Occipital lobe (tissue), 2 donors: Measurements from ENCODE around the gene ATPAF2. TPM values are rescaled to one million over a fixed set of nuclear protein-coding genes. Genes with fewer than 3 reads are reported as not detected.
A peak's percentile ranks its signal among the peaks of the same experiment; 100 is the strongest.

Experiments used
- DNase-seq: peaks from one replicate; lab custom pipeline; 2025; lab: John Stamatoyannopoulos, UW
- total RNA-seq: library from RNA; depleted of rRNA; stranded (reverse); fragments of >200 nt; gene quantifications from one replicate; pipeline ENCODE4 v1.2.3, GENCODE V29; 2014

Gene ATPAF2
- 27.6 TPM for total RNA-seq

DNA sequence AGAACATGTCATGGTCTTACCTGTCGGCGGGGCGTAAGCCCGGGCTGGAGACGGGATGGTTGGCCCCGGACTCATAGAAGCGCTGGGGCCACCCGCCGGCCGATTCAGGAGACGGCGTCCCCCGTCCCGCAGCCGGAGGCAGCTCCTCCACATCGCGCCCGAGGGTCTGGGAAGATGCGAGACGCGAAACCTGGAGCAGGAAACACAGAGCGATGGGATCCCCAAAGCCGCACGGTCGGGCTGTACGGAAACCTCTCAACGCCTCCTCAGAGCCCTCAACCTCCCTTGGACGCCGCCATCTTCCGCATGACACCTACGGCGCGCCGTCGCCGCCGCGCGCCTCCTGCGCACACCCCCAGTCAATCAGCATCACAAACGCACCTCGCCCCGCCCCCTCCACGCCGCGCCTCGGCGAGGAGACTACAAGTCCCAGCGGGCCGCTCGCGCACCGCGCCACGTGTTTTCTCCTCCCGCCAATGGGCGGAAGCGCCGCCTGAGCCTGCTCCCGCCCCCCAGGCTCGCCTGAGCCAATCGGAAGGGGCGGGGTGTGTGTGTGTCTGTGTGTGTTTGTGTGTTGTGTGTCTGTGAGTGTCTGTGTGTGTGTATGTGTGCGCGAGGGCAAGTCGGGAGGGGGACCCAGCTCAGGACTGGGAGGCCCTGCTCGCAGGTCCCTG, at the start of gene ATPAF2, which contains the start of gene GID4:
ATPAF2 (minus strand) TSS at position 308 of the 674 bp plus-strand sequence; CDS start at position 153, 155 bp downstream.
GID4 (plus strand) TSS at position 548 of the 674 bp plus-strand sequence; CDS start at position 605, 57 bp downstream.
- peak; percentile 99 for DNase-seq

DNA sequence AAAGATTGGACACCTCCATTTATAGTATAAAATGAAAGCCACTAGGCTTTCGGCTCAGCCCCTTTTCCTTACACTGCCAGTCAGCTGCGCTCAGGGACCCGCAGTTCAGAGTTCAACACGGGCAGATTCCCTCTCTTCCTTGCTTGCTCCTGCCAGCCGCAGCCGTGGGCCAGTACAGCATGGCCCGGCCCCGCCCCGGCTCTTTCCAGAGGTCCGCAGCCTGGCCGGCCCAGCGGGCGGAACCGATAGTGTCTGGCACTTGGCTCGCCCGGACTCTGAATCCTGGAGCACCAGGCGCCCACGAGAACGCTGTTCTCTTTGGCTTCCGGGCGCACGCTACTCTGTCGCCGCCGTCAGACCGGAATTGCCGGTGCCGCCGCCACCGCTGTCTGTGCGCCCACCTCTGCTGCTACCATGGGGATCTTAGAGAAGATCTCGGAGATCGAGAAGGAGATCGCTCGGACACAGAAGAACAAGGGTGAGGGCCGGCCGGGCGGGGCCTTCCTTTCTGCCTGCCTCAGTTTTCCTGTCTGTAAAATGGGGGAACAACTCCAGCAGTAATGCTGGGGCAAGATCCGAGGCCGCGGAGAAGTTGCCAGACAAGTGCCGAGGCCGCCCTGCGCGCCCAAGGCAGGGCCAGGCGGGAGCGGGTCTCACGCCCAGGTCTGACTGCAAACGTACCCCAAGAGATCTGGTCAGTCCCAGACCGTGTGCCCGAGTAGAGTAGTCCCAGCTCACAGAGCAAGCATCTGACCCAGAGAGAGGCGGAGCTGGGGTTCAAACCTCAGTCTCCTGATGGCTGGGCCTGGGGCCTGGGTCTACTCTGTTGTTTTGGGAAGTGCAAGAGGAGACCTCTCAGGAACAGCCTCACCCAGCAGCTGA, 48.9 kb upstream of the ATPAF2 start, which contains the start of gene DRG2:
DRG2 (plus strand) TSS at position 339 of the 882 bp plus-strand sequence; CDS start at position 415, 76 bp downstream.
- DNase-seq, result peak; percentile 85

GRCh38 chr17:18084256-18084655, 45.3 kb upstream of the ATPAF2 start:
- no peak for DNase-seq

- no peak for DNase-seq
Observed at GRCh38 chr17:18079543-18079942, 40.6 kb upstream of the ATPAF2 start.

DNA sequence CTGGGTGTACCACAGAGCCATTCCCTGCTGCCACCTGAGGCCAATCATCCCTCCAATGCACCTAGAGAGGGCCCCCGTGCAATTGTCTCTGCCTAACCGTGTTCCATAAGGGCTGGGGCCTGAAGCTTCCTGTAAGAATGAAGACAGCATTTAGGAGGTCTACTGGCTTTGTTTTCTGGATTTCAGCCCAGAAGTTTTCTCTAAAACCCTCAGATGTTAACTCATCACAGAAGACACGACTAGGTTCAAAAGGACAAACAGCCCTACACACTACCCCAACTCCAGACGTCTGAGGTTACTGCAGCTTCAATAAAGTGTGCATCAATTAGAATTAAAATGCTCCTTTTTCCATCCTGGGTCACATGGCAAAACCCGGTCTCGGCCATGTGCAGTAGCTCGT, 38.0 kb upstream of the ATPAF2 start:
- no peak for DNase-seq

- no peak for DNase-seq
Observed at GRCh38 chr17:18074566-18075272, 35.8 kb upstream of the ATPAF2 start.

- DNase-seq, result no peak
Observed at GRCh38 chr17:18071751-18072150, 32.8 kb upstream of the ATPAF2 start.

DNA sequence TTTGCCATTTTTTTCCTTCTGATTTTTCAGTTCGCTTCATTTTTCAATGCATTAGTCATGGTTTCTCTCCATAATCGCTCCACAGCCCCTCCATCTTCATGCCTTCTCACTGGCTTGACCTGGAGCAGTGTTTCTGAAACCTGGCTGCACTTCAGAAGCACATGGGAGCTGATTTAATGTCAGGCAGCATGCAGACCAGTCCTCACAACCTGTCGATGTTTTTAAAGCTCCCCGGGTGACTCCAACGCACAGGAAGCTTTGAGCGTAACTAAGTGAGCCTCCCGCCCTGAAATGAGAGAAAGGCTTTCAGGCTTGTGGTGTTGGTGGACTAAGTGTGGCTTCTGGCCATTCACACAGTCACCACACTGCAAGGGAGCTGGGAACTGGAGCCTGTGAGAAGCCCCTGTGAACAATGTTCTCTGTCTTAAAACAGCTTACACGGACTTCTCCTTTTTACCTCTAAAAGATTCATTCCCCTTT, 31.9 kb upstream of the ATPAF2 start:
- no peak for DNase-seq

DNA sequence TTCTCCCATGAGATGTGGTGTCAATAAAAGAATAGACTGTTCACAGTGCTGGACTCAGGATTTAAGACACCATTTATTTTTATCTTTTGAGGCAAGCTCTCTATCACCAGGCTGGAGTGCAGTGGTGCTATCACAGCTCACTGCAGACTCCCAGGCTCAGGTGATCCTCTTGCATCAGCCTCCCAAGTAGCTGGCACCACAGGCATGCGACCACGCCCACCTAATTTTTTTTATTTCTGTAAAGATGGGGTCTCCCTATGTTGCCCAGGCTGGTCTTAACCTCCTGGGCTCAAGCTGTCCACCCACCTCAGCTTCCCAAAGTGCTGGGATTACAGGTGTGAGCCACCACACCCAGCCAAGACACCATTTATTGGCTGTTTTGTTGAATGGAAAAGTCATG, 30.1 kb upstream of the ATPAF2 start:
- no peak for DNase-seq

DNA sequence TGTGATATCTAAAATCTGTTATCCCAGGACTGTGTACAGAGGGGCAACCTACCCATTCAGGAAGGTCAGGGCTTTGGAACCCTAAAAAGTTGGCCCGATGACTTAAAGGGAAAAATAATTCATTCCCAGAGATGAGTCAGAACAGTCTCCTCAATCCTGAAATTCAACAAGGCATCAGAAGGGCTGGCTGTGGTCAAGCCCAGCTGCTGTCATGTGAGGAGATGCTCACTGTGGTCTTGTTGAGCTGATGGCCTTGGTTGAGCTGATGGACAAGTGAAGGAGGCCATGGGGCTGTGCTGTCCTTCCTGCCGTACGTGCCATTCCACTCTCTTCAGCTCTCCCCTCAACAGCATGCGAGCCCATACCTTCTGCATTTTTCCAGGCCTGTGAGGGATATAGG, 27.9 kb upstream of the ATPAF2 start:
- no peak for DNase-seq

DNA sequence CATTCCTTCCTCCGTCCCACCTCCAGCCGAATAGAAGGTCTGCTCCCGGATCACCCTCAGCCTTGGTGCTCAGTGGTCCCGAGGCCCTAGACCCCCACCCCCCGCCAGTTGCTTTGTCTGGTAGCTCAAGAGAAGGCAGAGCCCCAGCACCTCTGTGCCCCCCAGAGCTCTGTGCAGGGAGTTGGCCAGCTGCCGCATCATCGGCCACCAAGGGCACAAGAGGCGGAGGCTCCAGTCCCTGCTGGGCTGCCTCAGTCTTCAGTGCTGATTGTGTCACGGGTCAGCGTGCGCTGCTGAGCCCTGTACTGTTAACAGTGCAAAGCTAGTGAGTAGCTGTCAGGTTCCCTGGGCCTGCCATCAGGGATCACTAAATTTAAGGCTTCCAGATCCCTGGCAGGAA, 26.6 kb upstream of the ATPAF2 start:
- no peak for DNase-seq

DNA sequence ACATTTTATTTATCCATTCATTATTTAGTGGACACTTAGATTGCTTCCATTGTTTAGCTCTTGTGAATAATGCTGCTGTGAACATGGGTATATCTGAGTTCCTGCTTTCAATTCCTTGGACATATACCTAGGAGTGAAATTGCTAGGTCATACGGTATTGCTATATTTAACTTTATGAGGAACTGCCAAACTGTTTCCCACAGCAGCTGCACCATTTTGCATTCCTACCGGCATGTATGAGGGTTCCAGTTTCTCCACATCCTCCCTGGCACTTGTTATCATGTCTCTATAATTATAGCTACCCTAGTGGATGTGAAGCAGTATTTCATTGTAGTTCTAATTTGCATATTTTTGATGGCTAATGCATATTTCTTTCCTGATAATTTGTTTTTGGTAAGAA, 25.1 kb upstream of the ATPAF2 start:
- no peak for DNase-seq

DNA sequence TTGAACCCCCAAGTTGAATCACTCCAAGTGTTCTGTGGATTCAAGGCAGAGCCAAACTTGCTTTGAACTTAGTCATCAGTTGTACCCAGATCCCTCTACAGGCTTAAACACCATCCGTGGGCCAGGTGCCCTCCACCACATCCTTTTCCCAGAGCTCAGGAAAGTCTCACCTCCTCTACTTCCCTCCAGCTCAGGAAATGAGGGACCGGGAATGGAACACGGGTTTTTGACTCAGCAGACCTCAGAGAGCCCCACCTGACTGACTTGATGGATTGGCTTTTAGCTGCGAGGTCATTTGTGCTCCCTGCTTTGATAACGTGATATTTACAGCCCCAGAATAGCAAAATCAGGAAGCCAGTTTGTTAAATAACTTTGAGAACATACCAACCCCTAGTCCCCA, 20.3 kb upstream of the ATPAF2 start:
- DNase-seq, result no peak

DNA sequence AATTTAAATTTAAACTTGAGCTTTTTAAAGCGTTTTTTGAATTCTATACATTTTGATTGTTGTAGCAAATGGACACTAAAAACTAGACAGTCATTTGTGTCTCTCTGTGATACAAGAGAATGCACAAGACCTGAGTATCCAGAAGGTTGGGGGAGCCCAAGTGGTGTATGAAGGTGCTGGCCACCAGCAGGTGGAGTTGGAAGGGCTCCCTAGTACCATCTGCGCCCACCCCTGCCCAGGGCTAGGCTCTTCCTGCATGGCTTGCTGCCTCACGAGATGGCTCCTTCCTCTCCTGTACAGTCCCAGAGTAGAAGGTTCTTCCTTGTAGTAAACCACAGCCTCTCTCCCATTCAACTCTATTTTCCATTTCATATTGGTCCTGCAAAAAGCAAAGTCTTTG, 17.2 kb upstream of the ATPAF2 start:
- DNase-seq, result no peak

- DNase-seq, result no peak
Observed at GRCh38 chr17:18055597-18055996, 16.6 kb upstream of the ATPAF2 start.

DNA sequence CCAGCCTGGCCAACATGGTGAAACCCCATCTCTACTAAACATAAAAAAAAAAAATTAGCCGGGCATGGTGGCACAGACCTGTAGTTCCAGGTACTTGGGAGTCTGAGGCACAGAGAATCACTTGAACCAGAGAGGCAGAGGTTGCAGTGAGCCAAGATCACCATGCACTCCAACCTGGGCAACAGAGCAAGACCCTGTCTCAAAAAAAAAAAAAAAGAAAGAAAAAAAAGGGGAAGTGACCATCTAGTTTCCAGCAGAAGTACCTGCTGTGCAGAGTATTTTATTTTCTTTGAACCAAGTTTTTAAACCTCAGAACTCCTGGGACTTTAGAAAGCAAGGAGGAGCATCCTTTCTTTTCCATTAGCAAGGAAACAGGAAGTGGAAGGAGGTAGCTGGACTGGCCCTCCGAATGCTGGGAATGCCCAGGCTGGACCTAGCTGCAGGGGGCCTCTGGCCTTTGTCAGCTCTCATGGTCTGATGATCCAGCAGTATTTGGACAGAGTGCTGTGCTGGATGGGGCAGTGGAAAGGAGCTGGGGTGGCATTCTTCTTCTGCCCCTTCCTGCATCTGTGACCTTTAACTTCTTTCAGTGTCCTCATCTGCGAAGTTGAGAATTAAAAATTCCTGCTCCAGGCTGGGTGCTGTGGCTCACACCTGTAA, 6.9 kb upstream of the ATPAF2 start:
- DNase-seq, result no peak

DNA sequence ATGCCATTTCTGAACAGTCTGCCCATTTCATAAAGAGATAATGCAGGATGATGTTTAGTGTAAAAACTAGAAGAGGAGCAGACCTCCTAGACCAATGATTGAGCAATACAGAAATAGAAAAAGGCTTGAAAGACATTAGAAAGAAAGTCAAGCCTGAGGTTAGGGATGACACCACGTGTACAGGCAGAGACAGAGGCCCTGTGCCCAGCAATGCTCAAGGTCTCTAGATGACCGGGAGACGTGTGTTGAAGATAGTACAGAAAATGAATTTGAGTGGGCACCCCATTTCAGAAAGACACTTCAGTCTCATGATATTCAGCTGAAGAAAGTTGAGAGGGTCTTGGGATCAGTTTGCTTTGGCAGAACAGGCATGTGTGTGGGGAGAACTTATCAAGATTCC, 5.6 kb upstream of the ATPAF2 start:
- DNase-seq, result no peak

DNA sequence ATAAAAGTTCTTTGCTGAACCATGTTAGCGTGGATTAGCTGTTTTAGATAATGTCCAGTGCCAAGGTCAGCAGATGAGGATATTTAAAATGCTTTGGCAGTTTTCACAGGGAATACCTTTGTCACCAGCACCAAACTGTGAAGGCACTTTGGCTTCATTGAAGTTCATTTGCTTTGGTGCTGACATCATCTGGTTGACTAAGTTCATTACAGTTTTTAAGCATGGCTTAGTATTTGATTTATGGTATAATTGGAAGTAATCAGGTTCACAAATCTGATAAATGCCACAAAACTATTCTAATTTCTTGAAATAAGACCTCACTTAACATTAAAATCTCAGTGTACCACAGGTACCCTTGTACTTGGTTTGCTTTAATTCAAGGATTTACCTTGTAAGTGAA, 4.5 kb upstream of the ATPAF2 start:
- DNase-seq, result no peak

- DNase-seq, result no peak
Observed at GRCh38 chr17:18042983-18043382, 4.0 kb upstream of the ATPAF2 start.

- DNase-seq, result no peak
Observed at GRCh38 chr17:18041776-18042175, 2.8 kb upstream of the ATPAF2 start.

- no peak for DNase-seq
Observed at GRCh38 chr17:18040261-18040858, 1.4 kb upstream of the ATPAF2 start.
